Loucy (cell line): ENCODE results near the gene PGP.

Source experiments
- H2AFZ ChIP-seq: fragments of 200-600 bp; sonication (generic); 2 replicates; pipeline ENCODE4 v1.6.0; 2016; ENCODE audit warnings: antibody characterized with exemption, mild to moderate bottlenecking, low read length, moderate library complexity
- H3F3A ChIP-seq: fragments of 200-600 bp; 2 replicates; pipeline ENCODE4 v1.6.0; 2016; ENCODE audit warnings: antibody characterized with exemption, low read depth, mild to moderate bottlenecking
- H3K27me3 ChIP-seq: fragments of 200-600 bp; sonication (generic); 2 replicates; pipeline ENCODE4 v1.6.1; 2014; ENCODE audit warnings: low read length, mild to moderate bottlenecking; ENCODE audit not compliant: insufficient read depth, poor library complexity, severe bottlenecking
- H3K36me3 ChIP-seq: fragments of 200-600 bp; sonication (generic); 2 replicates; pipeline ENCODE4 v1.6.1; 2016; ENCODE audit warnings: low read length; ENCODE audit not compliant: insufficient read depth
- H3K4me1 ChIP-seq: fragments of 200-600 bp; sonication (generic); 2 replicates; pipeline ENCODE4 v1.5.1; 2014; ENCODE audit warnings: low read length, mild to moderate bottlenecking; ENCODE audit not compliant: insufficient read depth, poor library complexity, severe bottlenecking
- H3K4me2 ChIP-seq: fragments of 200-600 bp; sonication (generic); 2 replicates; pipeline ENCODE4 v1.6.0; 2014; ENCODE audit warnings: antibody characterized with exemption, low read length, low read depth, mild to moderate bottlenecking; ENCODE audit not compliant: poor library complexity, severe bottlenecking
- H3K4me3 ChIP-seq: fragments of 200-600 bp; sonication (generic); 2 replicates; pipeline ENCODE4 v1.5.1; 2014; ENCODE audit warnings: low read length, mild to moderate bottlenecking, mixed read lengths; ENCODE audit not compliant: poor library complexity, severe bottlenecking
- H3K79me2 ChIP-seq: fragments of 200-600 bp; sonication (generic); 2 replicates; pipeline ENCODE4 v1.6.1; 2014; ENCODE audit warnings: low read length; ENCODE audit not compliant: insufficient read depth
- H3K9ac ChIP-seq: fragments of 200-600 bp; sonication (generic); 2 replicates; pipeline ENCODE4 v1.6.0; 2014; ENCODE audit warnings: mild to moderate bottlenecking, low read depth, low read length, moderate library complexity; ENCODE audit not compliant: poor library complexity, severe bottlenecking
- H3K9me2 ChIP-seq: fragments of 200-600 bp; sonication (generic); replicated peaks from 2 replicates; pipeline ENCODE4 v1.6.1; 2016; ENCODE audit warnings: low read depth, low read length, mixed read lengths
- H3K9me3 ChIP-seq: fragments of 200-600 bp; sonication (generic); 2 replicates; pipeline ENCODE4 v1.6.1; 2014; ENCODE audit warnings: mild to moderate bottlenecking, antibody characterized with exemption, low read length, low read depth; ENCODE audit not compliant: insufficient read depth
- H4K20me1 ChIP-seq: fragments of 200-600 bp; sonication (generic); 2 replicates; pipeline ENCODE4 v1.6.0; 2014; ENCODE audit warnings: antibody characterized with exemption, low read length, mild to moderate bottlenecking; ENCODE audit not compliant: insufficient read depth, poor library complexity, severe bottlenecking
- EZH2phosphoT487 ChIP-seq: fragments of 200-600 bp; IDR thresholded peaks from 2 replicates; pipeline ENCODE4 v1.6.1; 2018; ENCODE audit warnings: antibody characterized with exemption, mild to moderate bottlenecking, moderate library complexity, borderline replicate concordance
- TF ChIP-seq, protein P1 (sequence below): fragments of 200-600 bp; sonication (generic); conservative IDR thresholded peaks from 2 replicates; pipeline ENCODE4 v1.5.1; 2014; ENCODE audit warnings: mild to moderate bottlenecking, antibody characterized with exemption, low read length

The PGP gene

GRCh38 chr16:2235234-2235651, 20.6 kb upstream of the PGP start:
- H3K4me1 ChIP-seq, result no peaks in the 10 kb centered on the region
- H3K9ac ChIP-seq, result no peak overlapping the region
- H3K9me2 ChIP-seq, result no peaks in the 10 kb centered on the region
- no peak overlapping the region for H3K4me3 ChIP-seq
- no peaks in the 10 kb centered on the region for H3K9me3 ChIP-seq
- no peaks in the 10 kb centered on the region for H3K27me3 ChIP-seq
- H4K20me1 ChIP-seq, result no peaks in the 10 kb centered on the region
- H3F3A ChIP-seq, result no peaks in the 10 kb centered on the region
- H3K4me2 ChIP-seq, result no peak overlapping the region
- no peaks in the 10 kb centered on the region for H3K79me2 ChIP-seq
- H2AFZ ChIP-seq, result no peak overlapping the region
- TF ChIP-seq EZH2phosphoT487, result no peak
- TF ChIP-seq, protein P1, sequence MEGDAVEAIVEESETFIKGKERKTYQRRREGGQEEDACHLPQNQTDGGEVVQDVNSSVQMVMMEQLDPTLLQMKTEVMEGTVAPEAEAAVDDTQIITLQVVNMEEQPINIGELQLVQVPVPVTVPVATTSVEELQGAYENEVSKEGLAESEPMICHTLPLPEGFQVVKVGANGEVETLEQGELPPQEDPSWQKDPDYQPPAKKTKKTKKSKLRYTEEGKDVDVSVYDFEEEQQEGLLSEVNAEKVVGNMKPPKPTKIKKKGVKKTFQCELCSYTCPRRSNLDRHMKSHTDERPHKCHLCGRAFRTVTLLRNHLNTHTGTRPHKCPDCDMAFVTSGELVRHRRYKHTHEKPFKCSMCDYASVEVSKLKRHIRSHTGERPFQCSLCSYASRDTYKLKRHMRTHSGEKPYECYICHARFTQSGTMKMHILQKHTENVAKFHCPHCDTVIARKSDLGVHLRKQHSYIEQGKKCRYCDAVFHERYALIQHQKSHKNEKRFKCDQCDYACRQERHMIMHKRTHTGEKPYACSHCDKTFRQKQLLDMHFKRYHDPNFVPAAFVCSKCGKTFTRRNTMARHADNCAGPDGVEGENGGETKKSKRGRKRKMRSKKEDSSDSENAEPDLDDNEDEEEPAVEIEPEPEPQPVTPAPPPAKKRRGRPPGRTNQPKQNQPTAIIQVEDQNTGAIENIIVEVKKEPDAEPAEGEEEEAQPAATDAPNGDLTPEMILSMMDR, result no peak
- H3K36me3 ChIP-seq, result no peaks in the 10 kb centered on the region; the same call in 1 of the 2 replicates

DNA sequence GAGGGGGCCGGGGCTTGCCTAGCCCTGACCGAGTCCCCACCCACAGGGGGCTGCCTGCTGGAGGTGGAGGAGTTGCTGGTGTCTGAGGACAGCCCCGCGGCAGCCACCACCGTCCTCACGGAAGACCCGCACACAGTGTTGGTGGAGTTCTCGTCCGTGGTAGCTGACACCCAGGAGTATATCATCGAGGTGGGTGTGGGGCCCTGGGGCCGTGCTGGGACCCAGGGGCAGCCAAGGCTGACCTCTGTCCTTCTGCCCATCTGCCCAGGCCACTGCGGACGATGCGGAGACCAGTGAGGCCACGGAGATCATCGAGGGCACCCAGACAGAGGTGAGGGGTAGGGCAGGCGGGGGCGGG, 20.2 kb upstream of the PGP start:
- Histone ChIP-seq H3K9me3 (no peaks in the 10 kb centered on the region), H4K20me1 (no peaks in the 10 kb centered on the region), H3K4me3 (no peak overlapping the region), H3K9ac (no peak overlapping the region), H3K79me2 (no peaks in the 10 kb centered on the region), H3K9me2 (no peaks in the 10 kb centered on the region), H3F3A (no peaks in the 10 kb centered on the region), H3K27me3 (no peaks in the 10 kb centered on the region), H3K36me3 (no peaks in the 10 kb centered on the region; the same call in 1 of the 2 replicates), H3K4me1 (no peaks in the 10 kb centered on the region), H3K4me2 (no peak overlapping the region), H2AFZ (no peak overlapping the region)
- TF ChIP-seq, protein P1, result no peak
- TF ChIP-seq EZH2phosphoT487, result no peak

DNA sequence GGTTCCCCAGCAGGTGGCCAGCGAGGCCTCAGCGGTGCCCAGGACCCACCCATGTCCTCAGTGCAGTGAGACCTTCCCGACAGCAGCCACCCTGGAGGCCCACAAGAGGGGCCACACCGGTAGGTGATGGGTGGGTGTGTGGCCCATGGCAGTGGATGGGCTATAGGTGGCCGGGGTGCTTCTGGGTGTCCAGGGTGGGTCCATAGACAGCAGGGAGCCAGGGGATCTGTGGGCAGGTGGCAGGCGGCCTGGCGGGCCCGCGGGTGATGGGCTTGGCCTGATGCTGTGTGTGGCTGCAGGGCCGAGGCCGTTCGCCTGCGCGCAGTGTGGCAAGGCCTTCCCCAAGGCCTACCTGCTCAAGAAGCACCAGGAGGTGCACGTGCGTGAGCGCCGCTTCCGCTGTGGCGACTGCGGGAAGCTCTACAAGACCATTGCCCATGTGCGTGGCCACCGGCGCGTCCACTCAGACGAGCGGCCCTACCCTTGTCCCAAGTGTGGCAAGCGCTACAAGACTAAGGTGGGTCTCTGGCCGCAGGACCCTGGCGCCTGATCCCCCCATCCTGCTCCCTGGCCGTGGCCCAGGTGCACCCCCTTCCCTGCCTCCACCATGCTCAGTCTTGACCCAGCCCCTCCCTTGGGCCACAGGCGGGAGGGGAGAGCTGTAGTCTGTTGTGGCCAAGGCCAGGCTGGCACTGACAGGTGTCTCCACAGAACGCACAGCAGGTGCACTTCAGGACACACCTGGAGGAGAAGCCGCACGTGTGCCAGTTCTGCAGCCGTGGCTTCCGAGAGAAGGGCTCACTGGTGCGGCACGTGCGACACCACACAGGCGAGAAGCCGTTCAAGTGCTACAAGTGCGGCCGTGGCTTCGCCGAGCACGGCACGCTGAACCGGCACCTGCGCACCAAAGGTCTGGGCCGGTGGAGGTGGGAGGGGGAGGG, 19.5 kb upstream of the PGP start:
- Histone ChIP-seq H3K4me1 (no peaks in the 10 kb centered on the region), H3K9me2 (no peaks in the 10 kb centered on the region), H3K27me3 (no peaks in the 10 kb centered on the region), H3K9me3 (no peaks in the 10 kb centered on the region), H3F3A (no peaks in the 10 kb centered on the region), H4K20me1 (no peaks in the 10 kb centered on the region), H3K4me2 (no peak overlapping the region), H3K36me3 (no peaks in the 10 kb centered on the region; the same call in 1 of the 2 replicates), H2AFZ (no peak overlapping the region), H3K79me2 (no peaks in the 10 kb centered on the region), H3K9ac (no peak overlapping the region), H3K4me3 (no peak overlapping the region)
- no peak for TF ChIP-seq EZH2phosphoT487
- TF ChIP-seq, protein P1, result no peak
